HG03045 (cell line): ENCODE measurements around the gene OGA.

Experiments
- ATAC-seq: cut with Tn5 transposase; IDR thresholded peaks from one replicate; pipeline ENCODE4 v1.9.1; 2021; ENCODE audit warnings: mild to moderate bottlenecking, moderate library complexity; ENCODE audit not compliant: unreplicated experiment

The OGA gene

GRCh38 chr10:101818119-101818871 lies at the start of gene OGA:
Gene OGA, minus strand, starts transcription at chr10:101818444. Its CDS starts 422 bp downstream, at chr10:101818022.
- ATAC-seq: peak; percentile 87

- ATAC-seq: no peak
Measured at GRCh38 chr10:101867931-101868330, 49.7 kb upstream of the OGA start.

- ATAC-seq: no peak
Measured at GRCh38 chr10:101859530-101859929, 41.3 kb upstream of the OGA start.

GRCh38 chr10:101858723-101859500 lies 40.7 kb upstream of the OGA start:
- ATAC-seq: peak; percentile 64

- no peak for ATAC-seq
Measured at GRCh38 chr10:101857802-101858476, 39.7 kb upstream of the OGA start.

- ATAC-seq: no peak
Measured at GRCh38 chr10:101856626-101857025, 38.4 kb upstream of the OGA start.

- no peak for ATAC-seq
Measured at GRCh38 chr10:101851411-101852116, 33.3 kb upstream of the OGA start.

- no peak for ATAC-seq
Measured at GRCh38 chr10:101850749-101851148, 32.5 kb upstream of the OGA start.

GRCh38 chr10:101848894-101849351 lies 30.7 kb upstream of the OGA start:
- no peak for ATAC-seq

- no peak for ATAC-seq
Measured at GRCh38 chr10:101848408-101848807, 30.2 kb upstream of the OGA start.

- no peak for ATAC-seq
Measured at GRCh38 chr10:101845893-101846292, 27.6 kb upstream of the OGA start.

GRCh38 chr10:101843032-101844021 lies 25.1 kb upstream of the OGA start, which contains the start of gene KCNIP2:
Gene KCNIP2, minus strand, starts transcription at chr10:101843800. Its CDS starts 232 bp downstream, at chr10:101843568.
- ATAC-seq: no peak

- ATAC-seq: no peak
Measured at GRCh38 chr10:101841826-101842225, 23.6 kb upstream of the OGA start.

GRCh38 chr10:101840741-101841453 lies 22.7 kb upstream of the OGA start:
- peak; percentile 61 for ATAC-seq

GRCh38 chr10:101840102-101840684 lies 21.9 kb upstream of the OGA start:
- ATAC-seq: no peak

GRCh38 chr10:101839416-101840063 lies 21.3 kb upstream of the OGA start:
- peak; percentile 40 for ATAC-seq

- ATAC-seq: no peak
Measured at GRCh38 chr10:101839002-101839401, 20.8 kb upstream of the OGA start.

GRCh38 chr10:101838416-101838970 lies 20.2 kb upstream of the OGA start:
- no peak for ATAC-seq
